CD4-positive, CD25-positive, alpha-beta regulatory T cell (primary cell): Measurements from ENCODE around the gene DCAF8L2. TPM values are rescaled to one million over a fixed set of nuclear protein-coding genes. Genes with fewer than 3 reads are reported as not detected.

ENCODE experiments used
- ATAC-seq, 2 donors: fragments of 150-1000 bp; cut with Tn5 transposase; one replicate each; pipeline ENCODE4 v1.10.0; 2021; ENCODE audit warnings: low read depth in 2 of 2, moderate number of reproducible peaks in 2 of 2, moderate library complexity in 1 of 2
- DNase-seq, 3 donors: peaks; one replicate each; pipeline versions ENCODE4 v3.0.0 to v3.0.0-alpha.2; 2012 to 2022; ENCODE audit warnings: mixed read lengths in 1 of 3
- H3K27ac ChIP-seq: one replicate; pipeline ENCODE4 v1.7.0; 2013; ENCODE audit warnings: mild to moderate bottlenecking, low read length; ENCODE audit not compliant: insufficient read depth, poor library complexity, severe bottlenecking
- H3K27me3 ChIP-seq: one replicate; pipeline ENCODE4 v1.7.0; 2013; ENCODE audit warnings: low read length; ENCODE audit not compliant: control insufficient read depth, insufficient read depth
- H3K36me3 ChIP-seq: one replicate; pipeline ENCODE4 v1.7.0; 2013; ENCODE audit warnings: mild to moderate bottlenecking, low read length, moderate library complexity; ENCODE audit not compliant: control insufficient read depth, insufficient read depth
- H3K4me1 ChIP-seq: 2 replicates; pipeline ENCODE4 v1.7.0; 2013; ENCODE audit warnings: mild to moderate bottlenecking, low read length; ENCODE audit not compliant: insufficient read depth, control insufficient read depth, poor library complexity, severe bottlenecking
- H3K4me3 ChIP-seq: one replicate; pipeline ENCODE4 v1.7.0; 2013; ENCODE audit warnings: low read depth, mild to moderate bottlenecking, low read length, moderate library complexity
- H3K9me3 ChIP-seq, 2 experiments: 1 replicate in 1 of 2; 2 replicates in 1 of 2; pipeline ENCODE4 v1.7.0; 2013; ENCODE audit warnings: low read length in 2 of 2, mild to moderate bottlenecking in 1 of 2, moderate library complexity in 1 of 2; ENCODE audit not compliant: control insufficient read depth in 2 of 2
- H3K27ac Mint-ChIP-seq, 3 donors: one replicate each; pipeline ENCODE4 v1.8.0; 2020 to 2022; ENCODE audit warnings: mild to moderate bottlenecking in 3 of 3, mixed read lengths in 3 of 3, moderate library complexity in 2 of 3
- H3K27me3 Mint-ChIP-seq: one replicate; pipeline ENCODE4 v1.8.0; 2022; ENCODE audit warnings: mild to moderate bottlenecking, mixed read lengths
- H3K36me3 Mint-ChIP-seq: one replicate; pipeline ENCODE4 v1.8.0; 2020; ENCODE audit warnings: mixed read lengths
- H3K4me1 Mint-ChIP-seq, 4 donors: one replicate each; pipeline ENCODE4 v1.8.0; 2020 to 2022; ENCODE audit warnings: mixed read lengths in 4 of 4, mild to moderate bottlenecking in 1 of 4
- H3K4me3 Mint-ChIP-seq, 4 donors: one replicate each; pipeline ENCODE4 v1.8.0; 2020 to 2022; ENCODE audit warnings: mild to moderate bottlenecking in 4 of 4, mixed read lengths in 4 of 4, moderate library complexity in 3 of 4
- H3K9me3 Mint-ChIP-seq, 7 donors: one replicate each; pipeline ENCODE4 v1.8.0; 2020 to 2022; ENCODE audit warnings: mixed read lengths in 7 of 7, mild to moderate bottlenecking in 3 of 7, moderate library complexity in 2 of 7
- polyA plus RNA-seq, 4 donors: library from polyadenylated mRNA; unstranded; fragments of 300-500 nt; fragmentation: Illumina TruSeq; gene quantifications; one replicate each; pipeline ENCODE4 v1.2.3, GENCODE V29; 2021
- total RNA-seq: library from RNA; stranded (reverse); gene quantifications from one replicate; pipeline ENCODE4 v1.2.3, GENCODE V29; 2022

Gene DCAF8L2
- total and polyA plus RNA-seq, 5 donors from 2014 or later = not detected

DNA sequence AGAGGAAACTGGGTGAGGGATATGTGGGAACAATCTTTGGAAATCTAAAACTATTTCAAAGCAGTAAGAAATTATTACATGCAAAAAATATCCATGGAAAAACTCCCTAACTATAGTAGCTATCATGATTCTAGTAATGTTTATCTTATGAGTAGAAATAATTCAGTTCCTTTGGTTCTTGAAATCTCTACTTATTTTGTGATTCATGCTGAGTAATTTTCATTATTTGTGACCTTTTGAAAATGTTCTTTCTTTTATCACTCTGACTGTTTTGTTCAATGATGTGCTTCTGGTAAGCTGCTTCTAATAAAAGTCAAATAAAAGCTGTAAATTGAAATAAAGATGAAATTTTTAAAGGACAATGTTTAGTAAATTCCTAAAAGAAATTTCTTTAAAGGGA, 177.2 kb downstream of the DCAF8L2 start:
- Mint-ChIP-seq H3K4me1 (no peaks in the 10 kb centered on the region), H3K27ac (no peak overlapping the region), H3K27me3 (no peaks in the 10 kb centered on the region), H3K9me3 (peaks cover 0 to 6% (median 5%) of the 10 kb centered on the region in 7 donors), H3K36me3 (no peaks in the 10 kb centered on the region), H3K4me3 (no peak overlapping the region)
- DNase-seq = no peak
- Histone ChIP-seq H3K9me3 (no peaks in the 10 kb centered on the region), H3K27ac (no peak overlapping the region), H3K4me3 (no peak overlapping the region), H3K36me3 (no peaks in the 10 kb centered on the region), H3K27me3 (no peaks in the 10 kb centered on the region), H3K4me1 (no peaks in the 10 kb centered on the region)
- no peak for ATAC-seq

DNA sequence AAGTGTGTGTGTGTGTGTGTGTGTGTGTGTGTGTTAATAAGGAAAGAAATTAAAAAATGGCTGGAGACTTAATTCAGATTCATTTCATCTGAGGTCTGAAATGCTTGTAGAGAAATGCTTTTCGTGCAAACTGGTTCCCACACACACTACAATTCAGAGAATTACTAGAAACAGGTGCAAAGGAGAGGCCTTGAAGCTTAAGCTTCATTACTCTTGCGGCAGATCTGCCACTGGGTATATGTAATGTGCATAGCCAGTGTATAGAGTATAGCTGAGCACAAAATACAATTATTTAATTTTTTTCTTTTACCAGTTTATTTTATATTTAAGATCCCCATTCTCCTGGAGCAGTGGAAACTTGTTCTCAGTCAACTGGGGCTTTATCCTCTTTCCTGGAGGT, 185.8 kb downstream of the DCAF8L2 start:
- H3K4me1 Mint-ChIP-seq = no peaks in the 10 kb centered on the region
- Histone ChIP-seq H3K9me3 (no peaks in the 10 kb centered on the region), H3K4me1 (no peaks in the 10 kb centered on the region), H3K4me3 (no peak overlapping the region), H3K27ac (no peak overlapping the region), H3K36me3 (no peaks in the 10 kb centered on the region), H3K27me3 (no peaks in the 10 kb centered on the region)
- peaks cover 0 to 10% (median 1%) of the 10 kb centered on the region in 7 donors for H3K9me3 Mint-ChIP-seq
- H3K27me3 Mint-ChIP-seq = no peaks in the 10 kb centered on the region
- no peak overlapping the region for H3K4me3 Mint-ChIP-seq
- no peak for DNase-seq
- ATAC-seq = no peak
- H3K27ac Mint-ChIP-seq = no peak overlapping the region
- no peaks in the 10 kb centered on the region for H3K36me3 Mint-ChIP-seq

DNA sequence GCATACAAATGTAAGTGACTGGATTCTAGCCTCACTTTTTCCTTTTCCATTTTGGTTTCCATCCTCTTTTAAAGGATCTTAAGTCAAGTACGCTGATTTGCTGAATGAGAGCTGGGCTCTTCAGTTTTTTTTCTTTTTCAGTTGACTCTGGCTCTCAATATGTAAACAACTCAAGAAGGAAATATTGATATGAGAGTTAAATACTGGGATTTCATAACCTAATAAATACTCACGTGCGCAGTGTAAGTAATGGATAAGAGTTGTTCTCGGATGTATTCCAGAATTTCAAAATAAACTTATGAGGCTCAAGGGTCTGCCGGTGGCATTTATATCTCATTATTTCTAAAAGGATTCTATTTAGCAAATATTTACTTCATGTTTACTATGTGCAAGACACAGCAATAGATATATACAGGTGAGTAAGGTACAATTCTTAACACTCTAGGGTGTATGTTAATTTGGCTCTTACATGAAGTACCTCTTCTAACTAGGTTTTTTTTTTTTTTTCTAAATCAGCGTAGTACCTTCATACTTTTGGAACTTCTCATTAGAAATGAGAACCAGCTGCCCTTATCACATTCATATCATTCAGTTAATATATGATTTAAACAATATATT, 206.6 kb downstream of the DCAF8L2 start:
- ATAC-seq (no peak), DNase-seq (no peak)
- H3K4me1 ChIP-seq = no peaks in the 10 kb centered on the region
- no peaks in the 10 kb centered on the region for H3K9me3 ChIP-seq
- H3K4me3 ChIP-seq = no peak overlapping the region
- no peaks in the 10 kb centered on the region for H3K36me3 ChIP-seq
- H3K9me3 Mint-ChIP-seq = peaks cover 0 to 2% (median 0%) of the 10 kb centered on the region in 7 donors
- no peak overlapping the region for H3K27ac ChIP-seq
- no peaks in the 10 kb centered on the region for H3K27me3 Mint-ChIP-seq
- H3K36me3 Mint-ChIP-seq = no peaks in the 10 kb centered on the region
- no peak overlapping the region for H3K27ac Mint-ChIP-seq
- no peaks in the 10 kb centered on the region for H3K27me3 ChIP-seq
- H3K4me1 Mint-ChIP-seq = no peaks in the 10 kb centered on the region
- no peak overlapping the region for H3K4me3 Mint-ChIP-seq

DNA sequence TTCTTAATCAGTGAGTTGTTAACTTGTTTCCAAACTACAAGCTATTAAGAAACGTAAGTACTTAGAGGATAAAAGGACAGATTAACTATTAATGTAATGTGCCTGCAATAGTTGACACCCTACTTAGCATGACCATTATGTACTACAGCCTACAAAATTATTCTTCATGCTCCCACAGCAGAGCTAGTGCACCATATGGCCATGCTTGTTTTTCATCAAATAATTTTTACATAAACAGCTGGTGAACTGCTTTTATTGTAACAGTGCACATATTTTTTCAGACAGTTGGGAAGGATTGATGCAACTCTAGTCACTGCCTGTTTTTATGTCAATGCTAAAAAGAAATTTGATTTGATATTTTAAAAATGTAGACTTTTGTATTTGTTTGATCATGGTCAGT, 207.4 kb downstream of the DCAF8L2 start:
- Mint-ChIP-seq H3K27me3 (no peaks in the 10 kb centered on the region), H3K4me1 (no peaks in the 10 kb centered on the region), H3K27ac (no peak overlapping the region), H3K9me3 (peaks cover 0 to 5% (median 1%) of the 10 kb centered on the region in 7 donors), H3K4me3 (no peak overlapping the region), H3K36me3 (no peaks in the 10 kb centered on the region)
- no peak for DNase-seq
- H3K4me3 ChIP-seq = no peak overlapping the region
- no peak for ATAC-seq
- no peaks in the 10 kb centered on the region for H3K9me3 ChIP-seq
- no peaks in the 10 kb centered on the region for H3K27me3 ChIP-seq
- no peaks in the 10 kb centered on the region for H3K4me1 ChIP-seq
- H3K36me3 ChIP-seq = no peaks in the 10 kb centered on the region
- no peak overlapping the region for H3K27ac ChIP-seq

Other genes with a start within 250 kb of the DCAF8L2 start
- gene PPP4R3C, start 127.0 kb upstream of the DCAF8L2 start, total RNA-seq = not detected
- gene PPP4R3C, start 127.0 kb upstream of the DCAF8L2 start, polyA plus RNA-seq = not detected
- gene MAGEB10, start 217.6 kb downstream of the DCAF8L2 start, total RNA-seq = not detected
- gene MAGEB10, start 217.6 kb downstream of the DCAF8L2 start, polyA plus RNA-seq = not detected